Activated CD8-positive, alpha-beta T cell treated with anti-CD3 and anti-CD28 coated beads for 36 hours (primary cell): ENCODE results near the gene ZBTB7B. TPM values are rescaled to one million over a fixed set of nuclear protein-coding genes. Genes with fewer than 3 reads are reported as not detected.

Experiments
- ATAC-seq: fragments of 200-7000 bp; cut with Tn5 transposase; one replicate; pipeline ENCODE4 v1.10.0; 2021; ENCODE audit warnings: mild to moderate bottlenecking, moderate library complexity
- CTCF ChIA-PET: fragments of 350-600 bp; sonication (Branson Sonifier 250); formaldehyde crosslinking; loops from one replicate; lab custom pipeline; 2021; ENCODE audit warnings: antibody characterized with exemption; lab: Charles Lee
- POLR2A ChIA-PET: fragments of 350-600 bp; sonication (Branson Sonifier 250); formaldehyde crosslinking; loops from one replicate; lab custom pipeline; 2021; ENCODE audit warnings: antibody characterized with exemption; lab: Charles Lee
- DNase-seq: peaks from one replicate; pipeline ENCODE4 v3.0.0-alpha.2; 2020
- H3K27ac Mint-ChIP-seq: one replicate; pipeline ENCODE4 v1.8.0; 2021; ENCODE audit warnings: mild to moderate bottlenecking, mixed read lengths
- H3K27me3 Mint-ChIP-seq: one replicate; pipeline ENCODE4 v1.8.0; 2021; ENCODE audit warnings: mixed read lengths
- H3K36me3 Mint-ChIP-seq: one replicate; pipeline ENCODE4 v1.8.0; 2021; ENCODE audit warnings: low read depth, mixed read lengths
- H3K4me1 Mint-ChIP-seq: one replicate; pipeline ENCODE4 v1.8.0; 2021; ENCODE audit warnings: low read depth, mixed read lengths
- H3K4me3 Mint-ChIP-seq: one replicate; pipeline ENCODE4 v1.8.0; 2021; ENCODE audit warnings: mild to moderate bottlenecking, moderate library complexity, mixed read lengths
- H3K9me3 Mint-ChIP-seq: one replicate; pipeline ENCODE4 v1.8.0; 2021; ENCODE audit warnings: mixed read lengths
- CTCF ChIP-seq: fragments of 200-600 bp; IDR thresholded peaks from one replicate; pipeline ENCODE4 v1.8.0; 2022; ENCODE audit warnings: antibody characterized with exemption, mild to moderate bottlenecking
- intact Hi-C: fragments of 100-400 bp; cut with micrococcal nuclease; formaldehyde crosslinking; loops from one replicate; pipeline ENCODE4 v1.10.0; 2022
- total RNA-seq, 2 experiments: library from RNA; stranded (reverse); gene quantifications; one replicate each; pipeline ENCODE4 v1.2.3, GENCODE V29; 2021

ZBTB7B gene
- total RNA-seq, 2 experiments from 2014 or later, result 26.3 to 26.5 TPM

- TF ChIP-seq CTCF, result no peak
- H3K27me3 Mint-ChIP-seq, result no peaks in the 10 kb centered on the region
- peak overlapping the region; percentile 61 for H3K27ac Mint-ChIP-seq
- intact Hi-C loops, result no loop called here
- peaks cover 30% of the 10 kb centered on the region for H3K36me3 Mint-ChIP-seq
- no peaks in the 10 kb centered on the region for H3K9me3 Mint-ChIP-seq
- H3K4me3 Mint-ChIP-seq, result no peak overlapping the region
- peaks cover 58% of the 10 kb centered on the region for H3K4me1 Mint-ChIP-seq
- DNase-seq (no peak), ATAC-seq (no peak)
- ChIA-PET CTCF (interaction anchor here (1.1 to 2.4 kb wide), 2 partner anchors 12 to 103 kb away, joined by 3 to 5 read pairs; no protein-coding TSS in a partner anchor), POLR2A (interaction anchor here (0.5 to 1.7 kb wide), 4 partner anchors 13 to 177 kb away, joined by 3 to 7 read pairs (median 4); partner anchors contain the start of genes CKS1B and SLC50A1)
Observed at GRCh38 chr1:154958681-154959425, 43.7 kb upstream of the ZBTB7B start.

- DNase-seq (no peak), ATAC-seq (no peak)
- Mint-ChIP-seq H3K36me3 (peaks cover 31% of the 10 kb centered on the region), H3K4me1 (peaks cover 54% of the 10 kb centered on the region), H3K4me3 (peak overlapping the region; percentile 37), H3K27me3 (no peaks in the 10 kb centered on the region), H3K9me3 (no peaks in the 10 kb centered on the region), H3K27ac (no peak overlapping the region)
- intact Hi-C loops, result no loop called here
- no peak for TF ChIP-seq CTCF
- ChIA-PET CTCF (interaction anchor here (0.8 to 1.1 kb wide), 2 partner anchors 12 to 40 kb away, joined by 3 read pairs; no protein-coding TSS in a partner anchor), POLR2A (interaction anchor here (1.0 to 1.7 kb wide), 2 partner anchors 15 to 19 kb away, joined by 3 to 7 read pairs; partner anchors contain the start of gene CKS1B)
Observed at GRCh38 chr1:154959426-154959780, 43.2 kb upstream of the ZBTB7B start.

GRCh38 chr1:154960446-154961136 lies 42.0 kb upstream of the ZBTB7B start:
- Mint-ChIP-seq H3K9me3 (no peaks in the 10 kb centered on the region), H3K4me3 (peak overlapping the region; percentile 98), H3K27ac (peak overlapping the region; percentile 92), H3K27me3 (no peaks in the 10 kb centered on the region), H3K36me3 (peaks cover 36% of the 10 kb centered on the region), H3K4me1 (peaks cover 43% of the 10 kb centered on the region)
- CTCF ChIA-PET, result interaction anchor here (1.0 to 2.4 kb wide), 15 partner anchors 9 to 124 kb away, joined by 3 to 30 read pairs (median 7); partner anchors contain the start of genes CKS1B, PMVK and SHC1
- POLR2A ChIA-PET, result interaction anchor here (0.9 to 3.7 kb wide), 10 partner anchors 9 to 39 kb away, joined by 3 to 55 read pairs (median 6); partner anchors contain the start of genes CKS1B, FLAD1, PMVK and SHC1
- DNase-seq (no peak), ATAC-seq (no peak)
- no peak for TF ChIP-seq CTCF
- intact Hi-C loops, result loop anchor here (5.0 kb wide), 1 partner anchor 37 kb away; no protein-coding TSS in a partner anchor

GRCh38 chr1:154961207-154962155 lies 41.1 kb upstream of the ZBTB7B start, which contains the start of gene PYGO2:
TSS of gene PYGO2 (minus strand) at chr1:154961782. CDS start at chr1:154961576, 206 bp downstream.
- peaks cover 35% of the 10 kb centered on the region for H3K4me1 Mint-ChIP-seq
- H3K27ac Mint-ChIP-seq, result peak within 1 kb of the TSS; percentile 94
- ChIA-PET CTCF (interaction anchor here (1.0 to 2.4 kb wide), 19 partner anchors 10 to 124 kb away, joined by 3 to 30 read pairs (median 6); partner anchors contain the start of genes ADAM15, CKS1B, FLAD1 and PMVK), POLR2A (interaction anchor here (0.9 to 3.7 kb wide), 12 partner anchors 9 to 69 kb away, joined by 3 to 55 read pairs (median 5); partner anchors contain the start of genes CKS1B, FLAD1, PMVK and SHC1)
- TF ChIP-seq CTCF, result peak; percentile 56
- H3K27me3 Mint-ChIP-seq, result no peaks in the 10 kb centered on the region
- H3K4me3 Mint-ChIP-seq, result peak within 1 kb of the TSS; percentile 98
- DNase-seq (peak; percentile 87), ATAC-seq (peak; percentile 86)
- intact Hi-C loops, result loop anchor here (5.0 kb wide), 1 partner anchor 36 kb away; no protein-coding TSS in a partner anchor
- no peaks in the 10 kb centered on the region for H3K9me3 Mint-ChIP-seq
- H3K36me3 Mint-ChIP-seq, result peaks cover 37% of the 10 kb centered on the region
